Activated CD4-positive, alpha-beta T cell treated with anti-CD3 and anti-CD28 coated beads, Interleukin-2, Interleukin-4, amounts not matched to agents 100 ng/mL and 50 ng/mL, durations not matched to agents 16 hours and 8 hours (primary cell): Measurements from ENCODE around the gene FRMPD1.

Experiments used
- DNase-seq: peaks from one replicate; pipeline ENCODE4 v3.0.0-alpha.2; 2020; ENCODE audit warnings: low spot score

The FRMPD1 gene

DNA sequence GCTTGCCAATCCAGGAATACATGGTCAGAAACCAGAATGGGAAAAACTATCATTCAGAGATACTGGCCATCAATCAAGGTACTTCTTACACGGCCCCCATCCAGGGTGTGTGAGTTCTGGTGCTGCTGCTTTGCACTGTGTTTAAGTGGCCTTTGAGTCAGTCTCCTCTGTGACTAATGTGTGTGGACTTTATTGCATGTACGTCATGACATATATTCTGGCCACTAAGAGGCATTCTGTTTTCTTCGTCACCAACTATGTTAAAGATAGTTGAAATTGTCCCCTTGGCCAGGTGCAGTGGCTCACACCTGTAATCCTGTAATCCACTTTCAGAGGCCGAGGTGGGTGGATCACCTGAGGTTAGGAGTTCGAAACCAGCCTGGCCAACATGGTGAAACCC, 125.6 kb downstream of the FRMPD1 start:
- no peak for DNase-seq

DNA sequence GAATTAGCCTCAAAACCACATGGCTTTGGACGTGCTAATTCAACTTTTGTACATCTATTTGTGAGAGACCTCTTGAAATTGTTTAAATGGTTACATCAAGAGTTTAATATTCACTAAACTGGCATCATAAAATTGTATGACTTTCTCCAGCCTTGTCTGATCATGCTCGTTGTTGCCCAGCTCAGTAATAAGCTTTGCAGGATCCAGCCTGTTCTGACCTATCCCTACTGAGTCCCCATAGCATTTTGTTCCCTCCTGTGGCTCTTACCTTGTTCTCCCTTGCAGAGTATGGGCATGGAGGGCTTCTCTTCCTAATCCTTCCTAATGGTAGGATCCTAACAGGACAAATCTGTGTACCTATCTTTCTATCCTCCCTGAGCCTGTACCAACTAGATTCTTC, 127.8 kb downstream of the FRMPD1 start:
- no peak for DNase-seq

DNA sequence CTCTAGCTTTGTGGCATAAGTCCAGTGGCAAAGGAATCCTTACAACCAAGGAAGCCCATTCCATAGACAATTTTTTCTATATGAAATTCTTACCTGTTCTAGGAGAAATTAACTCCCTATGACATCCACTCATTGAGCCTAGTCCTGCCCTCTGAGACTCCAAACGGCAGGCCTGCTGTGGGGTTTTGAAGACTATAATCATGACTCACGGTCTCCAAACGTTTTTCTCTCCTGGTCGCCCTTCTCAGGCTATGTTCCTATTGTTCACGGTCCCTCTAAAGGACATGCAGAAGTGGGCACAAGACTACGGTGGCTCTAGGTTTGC, 133.5 kb downstream of the FRMPD1 start:
- no peak for DNase-seq

DNA sequence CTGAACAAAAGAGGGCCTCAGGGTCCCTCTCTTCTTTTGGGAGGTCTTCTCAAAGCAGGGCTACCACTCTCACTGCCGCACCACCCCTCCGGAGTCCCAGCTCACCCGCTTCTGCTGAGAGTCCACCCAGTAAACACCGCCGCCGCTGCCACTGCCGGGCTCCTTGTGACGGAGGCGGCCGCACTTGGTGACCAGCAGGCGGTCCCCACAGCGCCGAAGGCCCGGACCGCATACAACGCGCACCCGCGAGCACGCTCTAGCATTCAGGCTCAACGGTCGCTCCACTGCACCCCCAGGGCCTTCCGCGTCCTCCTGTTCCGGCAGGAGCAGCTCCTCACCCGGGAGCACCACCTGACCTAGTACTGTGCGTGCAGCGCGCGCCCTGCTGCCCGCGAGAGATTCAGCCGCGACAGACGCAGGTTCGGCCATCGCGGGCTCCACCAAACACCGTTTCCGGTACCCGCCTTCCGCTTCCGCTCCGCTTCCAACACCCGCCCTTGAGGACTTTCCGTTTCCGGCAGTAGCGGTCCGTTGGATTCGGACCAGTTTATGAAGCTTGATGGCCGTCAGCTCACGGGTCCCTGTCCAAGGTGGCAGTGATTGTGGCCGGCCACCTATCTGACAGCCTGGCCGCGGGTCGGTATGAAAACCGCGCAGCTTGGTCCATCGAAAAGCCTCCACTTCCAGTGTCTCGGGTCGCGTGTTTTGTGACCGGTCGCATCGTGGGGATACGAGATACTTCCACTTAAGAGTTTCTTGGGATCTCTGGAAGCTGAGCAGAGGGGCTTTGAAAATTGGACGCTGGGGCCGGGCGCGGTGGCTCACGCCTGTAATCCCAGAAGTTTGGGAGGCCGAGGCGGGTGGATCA, 134.1 kb downstream of the FRMPD1 start, which contains the start of gene EXOSC3:
TSS of gene EXOSC3 (minus strand) at position 449 of the 868 bp plus-strand sequence. CDS start at position 429, 20 bp downstream.
- DNase-seq: peak; percentile 91

DNA sequence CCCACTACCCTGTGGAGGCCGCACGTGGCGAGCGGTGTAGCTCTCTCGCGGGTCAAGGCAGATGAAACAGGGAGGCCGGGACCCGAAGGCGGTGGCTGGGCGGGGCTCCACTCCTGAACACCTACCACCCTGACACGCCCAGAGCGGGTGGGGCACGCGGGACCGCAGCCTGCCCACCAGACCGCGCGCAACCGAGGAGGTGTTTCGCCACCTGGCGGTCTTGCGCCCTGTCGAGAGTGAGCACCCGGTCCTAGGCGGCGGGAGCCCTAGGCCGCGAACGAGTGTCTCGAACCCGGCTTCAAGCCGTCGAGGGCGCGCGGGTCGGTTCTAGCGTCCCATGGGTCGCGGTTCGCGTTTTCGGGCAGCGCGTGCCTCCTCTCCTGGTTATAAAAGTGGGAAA, 136.3 kb downstream of the FRMPD1 start:
- no peak for DNase-seq

DNA sequence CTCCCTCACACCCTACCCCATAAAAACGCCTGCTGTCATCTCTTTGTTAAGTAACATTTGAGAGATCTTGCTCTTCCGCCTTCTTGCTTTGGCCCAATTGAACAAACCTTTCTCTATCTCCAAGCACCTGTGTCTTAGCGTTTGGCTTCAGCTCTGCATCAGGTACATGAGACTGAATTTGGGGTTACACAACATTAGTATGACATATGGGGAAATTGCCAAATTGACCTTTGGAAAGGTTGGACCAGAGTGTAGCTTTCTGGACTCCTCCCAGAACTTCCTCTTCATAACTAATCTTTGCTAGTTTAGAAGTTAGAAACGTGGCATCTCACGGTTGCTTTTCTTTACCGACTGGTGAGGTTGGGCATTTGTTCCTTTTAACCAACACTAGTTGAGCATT, 137.6 kb downstream of the FRMPD1 start:
- DNase-seq: no peak

DNA sequence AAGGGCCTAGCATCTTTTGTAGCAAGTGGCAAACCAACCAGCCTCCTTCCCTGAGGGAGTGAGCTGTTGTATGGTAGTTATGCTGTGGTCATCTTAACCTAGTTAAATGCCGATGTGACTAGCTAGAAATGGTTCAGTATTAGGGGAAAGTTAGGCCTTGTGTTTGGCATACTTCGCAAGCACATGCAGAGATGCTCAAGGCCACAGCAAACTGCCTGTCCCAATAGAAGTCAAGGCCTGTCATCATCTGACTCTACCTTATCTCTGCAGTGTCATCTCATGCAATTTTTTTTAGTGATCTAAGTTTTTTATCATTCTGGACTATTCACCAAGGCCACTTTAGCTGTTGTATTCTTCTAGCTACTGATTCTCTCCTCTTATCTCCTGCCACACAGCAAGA, 139.3 kb downstream of the FRMPD1 start:
- DNase-seq: no peak

DNA sequence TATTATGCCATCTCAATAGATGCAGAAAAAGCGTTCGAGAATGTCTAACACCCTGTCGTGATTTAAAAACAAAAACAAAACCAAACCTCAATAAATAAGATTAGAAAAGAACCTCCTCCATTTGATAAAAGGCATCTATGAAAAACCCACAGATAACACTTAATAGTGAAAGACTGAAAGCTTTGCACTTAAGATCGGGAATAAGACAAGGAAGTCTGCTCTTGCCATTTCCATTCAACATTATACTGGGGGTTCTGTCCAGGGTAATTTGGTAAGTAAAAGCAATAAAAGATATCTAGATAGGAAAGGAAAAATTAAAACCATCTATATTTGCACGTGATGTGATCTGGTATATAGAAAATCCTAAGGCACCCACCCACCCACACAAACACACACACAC, 141.4 kb downstream of the FRMPD1 start:
- no peak for DNase-seq

DNA sequence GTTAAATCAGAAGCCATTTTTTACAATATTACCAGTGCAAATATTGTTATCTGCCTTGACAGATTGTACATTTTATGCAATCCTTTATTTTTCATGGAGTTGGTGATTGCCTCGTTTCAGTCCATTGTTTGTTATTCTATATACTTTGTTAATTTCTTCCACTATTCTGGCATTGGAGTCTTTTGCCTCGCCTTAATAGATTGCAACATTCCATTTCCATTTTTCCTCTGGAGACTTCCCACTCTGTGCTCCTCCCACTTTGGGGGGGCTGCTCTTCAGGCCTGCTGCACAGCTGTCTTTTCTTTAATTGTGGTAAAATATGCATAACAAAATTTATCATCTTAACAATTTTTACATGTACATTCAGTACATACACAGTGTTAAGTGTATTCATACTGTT, 145.5 kb downstream of the FRMPD1 start:
- no peak for DNase-seq
